NCI-H187 treated with DMSO at 0.1 percent for 48 hours (cell line): ENCODE measurements around the gene TEPSIN.

Experiments used
- DNase-seq: peaks from one replicate; lab custom pipeline; 2025; lab: John Stamatoyannopoulos, UW

The TEPSIN gene, protein sequence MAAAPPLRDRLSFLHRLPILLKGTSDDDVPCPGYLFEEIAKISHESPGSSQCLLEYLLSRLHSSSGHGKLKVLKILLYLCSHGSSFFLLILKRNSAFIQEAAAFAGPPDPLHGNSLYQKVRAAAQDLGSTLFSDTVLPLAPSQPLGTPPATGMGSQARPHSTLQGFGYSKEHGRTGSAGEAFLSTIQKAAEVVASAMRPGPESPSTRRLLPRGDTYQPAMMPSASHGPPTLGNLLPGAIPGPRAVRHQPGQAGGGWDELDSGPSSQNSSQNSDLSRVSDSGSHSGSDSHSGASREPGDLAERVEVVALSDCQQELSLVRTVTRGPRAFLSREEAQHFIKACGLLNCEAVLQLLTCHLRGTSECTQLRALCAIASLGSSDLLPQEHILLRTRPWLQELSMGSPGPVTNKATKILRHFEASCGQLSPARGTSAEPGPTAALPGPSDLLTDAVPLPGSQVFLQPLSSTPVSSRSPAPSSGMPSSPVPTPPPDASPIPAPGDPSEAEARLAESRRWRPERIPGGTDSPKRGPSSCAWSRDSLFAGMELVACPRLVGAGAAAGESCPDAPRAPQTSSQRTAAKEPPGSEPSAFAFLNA

DNA sequence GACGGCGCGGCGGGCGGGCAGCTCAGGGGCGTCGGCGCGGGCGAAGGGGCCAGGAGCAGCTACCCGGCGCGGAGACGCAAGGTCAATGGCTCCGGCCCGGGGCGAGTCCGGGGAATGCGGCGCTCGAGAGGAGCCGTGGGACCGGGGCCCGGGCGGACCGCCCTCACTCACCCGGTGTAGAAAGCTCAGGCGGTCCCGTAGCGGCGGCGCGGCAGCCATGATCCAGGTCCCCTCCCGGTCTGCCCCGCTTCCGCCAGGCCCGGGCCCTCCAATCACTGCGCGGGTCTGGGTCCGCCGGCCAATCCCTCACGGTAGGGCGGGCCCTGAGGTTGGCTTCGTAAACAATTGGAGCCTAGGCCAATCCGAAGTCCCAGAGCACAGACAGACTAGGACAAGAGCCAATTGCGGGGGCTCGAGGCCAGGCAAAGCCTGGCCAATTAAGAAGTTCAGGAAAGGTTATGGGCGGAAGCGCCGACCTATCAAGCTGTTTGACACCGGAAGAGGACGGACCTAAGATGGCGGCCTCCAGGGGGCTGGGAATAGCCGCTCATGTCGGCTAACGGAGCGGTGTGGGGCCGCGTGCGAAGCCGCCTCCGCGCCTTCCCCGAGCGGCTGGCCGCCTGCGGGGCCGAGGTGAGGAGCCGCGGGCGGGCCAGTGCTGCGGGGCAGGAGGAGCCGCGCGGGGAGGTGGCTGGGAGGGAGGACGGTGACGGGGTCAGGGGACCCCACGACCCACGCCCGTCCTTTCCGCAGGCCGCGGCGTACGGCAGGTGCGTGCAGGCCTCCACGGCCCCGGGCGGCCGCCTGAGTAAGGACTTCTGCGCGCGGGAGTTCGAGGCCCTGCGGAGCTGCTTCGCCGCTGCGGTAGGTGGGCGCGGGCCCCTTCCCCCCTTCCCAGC, at the start of gene TEPSIN, which contains the start of gene NDUFAF8:
Gene TEPSIN (minus strand): TSS at position 241 of the 899 bp plus-strand sequence. CDS start 22 bp downstream, at position 219.
Gene NDUFAF8 (plus strand): TSS at position 504 of the 899 bp plus-strand sequence. CDS start 46 bp downstream, at position 550.
- DNase-seq: peak; percentile 94

DNA sequence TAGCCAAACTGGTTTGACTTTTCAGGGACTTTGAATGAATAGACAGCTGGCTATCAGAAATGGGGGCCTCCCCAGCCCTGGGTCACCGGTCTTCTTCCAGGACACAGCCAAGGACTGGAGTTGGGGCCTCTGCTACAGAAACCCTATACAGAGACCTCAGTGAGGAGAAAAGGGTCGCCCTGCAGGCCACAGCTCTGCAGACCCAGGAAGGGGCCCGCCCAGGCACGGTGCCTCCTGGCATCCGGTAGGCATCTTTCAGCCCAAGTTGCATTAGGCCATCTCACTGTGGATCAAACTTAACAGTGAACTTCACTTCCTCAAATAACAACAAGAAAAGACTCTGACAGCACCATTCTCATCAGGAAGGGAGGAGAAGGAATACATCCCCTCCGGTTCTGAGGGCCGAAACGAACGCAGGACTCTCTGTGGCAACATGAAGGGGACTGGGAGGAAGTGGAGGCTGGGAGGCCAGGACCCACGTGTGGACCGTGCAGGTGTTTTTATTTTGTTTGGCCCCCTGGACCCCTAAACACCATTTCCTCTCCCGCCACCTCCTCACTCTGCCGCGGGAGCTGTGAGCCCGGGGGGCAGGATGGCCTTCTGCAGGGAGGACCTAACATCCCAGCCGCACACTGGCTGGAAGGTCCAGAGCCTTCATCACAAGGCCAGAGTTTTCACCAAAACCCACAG, 49.0 kb upstream of the TEPSIN start:
- no peak for DNase-seq

DNA sequence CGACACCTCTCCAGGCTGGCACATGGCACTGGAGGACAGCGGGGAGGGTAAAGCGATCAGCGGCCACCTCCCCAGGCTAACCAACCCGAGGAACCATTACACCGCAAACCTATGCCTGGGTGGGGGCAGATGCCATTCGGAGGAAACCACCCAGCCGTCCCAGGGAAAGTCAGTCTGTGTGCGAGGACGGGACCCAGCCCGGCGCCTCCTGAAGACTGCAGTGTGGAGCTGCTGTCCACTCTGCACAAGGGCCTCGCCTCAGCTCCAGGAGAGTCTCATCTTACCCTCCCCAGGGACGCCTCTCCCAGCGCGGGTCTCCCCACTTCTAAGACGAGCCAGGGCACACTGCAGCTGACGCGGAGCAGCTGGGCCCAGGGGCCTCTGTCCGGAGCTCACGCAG, 48.3 kb upstream of the TEPSIN start:
- no peak for DNase-seq

DNA sequence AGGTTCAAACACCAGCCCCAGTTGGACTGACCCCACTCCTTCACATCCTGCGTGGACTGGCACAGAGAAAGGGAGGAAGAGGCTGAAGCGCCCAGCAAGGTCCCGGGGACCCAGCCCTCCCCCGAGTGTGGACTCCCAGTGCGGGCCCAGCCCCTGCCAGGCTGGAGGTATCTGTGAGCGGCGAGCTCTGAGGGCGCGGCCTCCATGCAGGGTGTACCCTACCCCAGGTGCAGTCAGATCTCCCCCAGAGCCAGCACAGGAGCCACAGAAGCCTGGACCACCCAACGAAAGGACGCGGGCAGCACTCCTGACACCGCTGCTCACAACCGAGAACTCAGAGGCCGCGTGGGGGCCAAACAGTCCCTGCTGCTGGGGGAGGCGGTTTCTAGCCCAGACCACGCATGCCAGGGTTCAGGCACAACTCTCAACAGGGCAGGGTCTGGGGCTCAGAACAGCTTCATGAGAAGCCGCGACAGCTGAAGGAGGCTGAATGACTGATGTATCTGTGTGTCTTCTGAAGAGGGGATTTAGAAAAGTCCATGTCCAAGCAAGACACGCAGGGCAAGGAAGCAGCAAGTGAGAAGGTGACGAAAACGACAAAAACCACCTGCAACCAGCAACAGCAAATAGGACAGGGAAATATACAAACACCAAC, 47.8 kb upstream of the TEPSIN start:
- no peak for DNase-seq

DNA sequence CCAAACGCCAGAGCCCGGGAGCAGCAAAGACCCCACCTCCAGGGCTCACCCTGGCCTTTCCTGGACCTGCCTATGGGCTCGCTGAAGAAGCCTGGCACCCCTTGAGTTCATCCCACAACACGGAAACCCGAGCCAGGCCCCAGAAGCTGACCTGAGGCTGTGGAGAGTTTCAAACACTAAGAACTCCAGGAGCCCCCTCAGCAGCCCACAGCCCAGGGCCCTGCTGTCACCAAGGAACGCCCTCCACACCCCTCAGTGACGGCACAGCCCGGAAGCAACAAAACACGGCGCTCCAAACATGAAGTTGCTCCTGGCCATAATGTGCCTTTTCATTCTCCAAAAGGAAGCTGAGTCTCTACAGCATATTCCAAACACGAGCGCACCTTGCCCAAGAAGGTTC, 47.0 kb upstream of the TEPSIN start:
- no peak for DNase-seq

DNA sequence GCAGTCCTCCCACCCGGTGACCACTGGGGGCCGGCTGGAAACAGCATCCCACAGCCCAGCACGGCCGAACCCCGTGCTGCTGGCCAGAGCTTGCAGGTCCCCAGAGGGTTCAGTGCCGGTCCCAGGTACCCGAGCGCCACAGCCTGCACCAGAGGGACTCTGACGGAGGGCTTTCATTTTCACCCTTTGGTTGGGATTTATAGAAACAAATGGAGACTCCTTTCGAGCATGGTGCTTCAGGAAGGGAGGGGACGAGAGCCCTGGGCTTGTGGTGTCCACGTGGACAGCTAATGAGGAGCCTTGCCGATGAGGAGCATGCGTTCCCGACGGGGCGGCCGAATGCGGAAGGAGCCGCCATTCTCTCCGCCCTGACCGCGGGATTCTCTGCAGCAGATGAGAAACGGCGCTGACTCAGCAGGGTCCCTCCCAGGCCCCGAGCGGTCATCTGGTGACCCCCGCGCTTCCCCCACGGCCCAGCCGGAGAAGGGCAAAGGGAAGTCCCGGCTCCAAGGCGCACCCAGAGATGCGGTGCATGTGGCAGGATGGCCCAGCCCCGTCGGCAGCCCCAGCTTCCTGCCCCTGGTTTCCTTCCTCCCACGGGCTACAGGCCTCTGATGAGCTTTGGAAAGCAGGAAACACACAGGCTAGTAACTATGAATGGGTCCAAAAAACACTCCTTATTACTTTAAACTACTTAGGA, 46.5 kb upstream of the TEPSIN start:
- no peak for DNase-seq

DNA sequence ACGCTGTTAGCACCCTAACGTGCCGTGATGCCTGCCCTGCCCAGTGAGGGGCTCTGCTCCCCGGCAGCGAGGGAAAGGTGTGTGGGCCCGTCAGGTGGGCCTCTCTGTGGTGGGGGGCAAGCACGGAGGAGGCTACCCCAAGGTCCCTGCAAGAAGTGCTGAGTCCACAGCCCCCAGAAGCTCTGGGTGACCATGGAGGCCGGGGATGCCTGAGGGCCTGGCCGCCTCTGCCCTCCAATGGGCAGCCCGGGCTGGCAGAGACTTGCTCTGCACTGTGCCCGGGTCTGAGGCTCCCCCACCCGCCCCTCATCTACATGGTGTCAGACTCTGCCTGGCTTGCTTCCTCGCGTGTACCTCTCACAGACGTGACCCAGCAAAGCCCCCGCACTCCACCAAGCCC, 44.0 kb upstream of the TEPSIN start:
- no peak for DNase-seq

DNA sequence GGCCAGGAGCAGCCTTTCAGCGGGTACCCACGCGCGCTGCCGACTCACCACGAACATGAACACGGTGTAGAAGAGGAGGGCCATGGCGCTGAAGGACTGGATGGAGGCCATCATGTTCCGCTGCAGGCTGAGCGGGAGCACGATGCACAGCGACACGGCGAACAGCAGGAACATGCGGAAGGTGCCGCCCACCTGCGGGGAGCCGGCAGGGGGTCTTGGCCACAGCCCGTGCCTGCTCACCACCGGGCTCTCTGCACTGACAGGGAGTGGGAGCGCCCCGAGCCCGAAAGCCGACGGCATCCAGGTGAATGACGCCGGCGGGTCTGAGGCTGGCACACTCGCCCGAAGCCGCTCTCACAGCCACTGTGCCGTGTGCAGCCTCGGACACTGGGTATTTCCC, 43.3 kb upstream of the TEPSIN start:
- no peak for DNase-seq

DNA sequence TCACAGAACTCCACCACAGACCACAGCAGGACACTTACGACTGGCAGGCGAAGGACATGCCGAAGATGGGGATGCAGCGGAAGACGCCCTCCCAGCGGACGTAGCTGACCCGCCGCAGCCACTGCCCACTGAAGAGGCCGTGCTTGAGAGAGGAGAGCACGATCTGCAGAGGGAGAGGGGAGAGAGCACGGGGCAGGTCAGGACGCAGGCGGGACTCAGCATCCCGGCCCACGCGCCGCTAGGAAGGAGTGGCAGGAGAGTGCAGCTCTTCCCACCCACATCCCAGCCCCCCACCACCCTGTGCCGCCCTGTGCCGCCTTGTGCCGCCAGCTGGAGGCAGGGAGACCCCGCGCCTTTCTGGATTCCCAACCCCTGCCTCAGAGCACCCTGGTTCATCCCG, 41.7 kb upstream of the TEPSIN start:
- DNase-seq: no peak

DNA sequence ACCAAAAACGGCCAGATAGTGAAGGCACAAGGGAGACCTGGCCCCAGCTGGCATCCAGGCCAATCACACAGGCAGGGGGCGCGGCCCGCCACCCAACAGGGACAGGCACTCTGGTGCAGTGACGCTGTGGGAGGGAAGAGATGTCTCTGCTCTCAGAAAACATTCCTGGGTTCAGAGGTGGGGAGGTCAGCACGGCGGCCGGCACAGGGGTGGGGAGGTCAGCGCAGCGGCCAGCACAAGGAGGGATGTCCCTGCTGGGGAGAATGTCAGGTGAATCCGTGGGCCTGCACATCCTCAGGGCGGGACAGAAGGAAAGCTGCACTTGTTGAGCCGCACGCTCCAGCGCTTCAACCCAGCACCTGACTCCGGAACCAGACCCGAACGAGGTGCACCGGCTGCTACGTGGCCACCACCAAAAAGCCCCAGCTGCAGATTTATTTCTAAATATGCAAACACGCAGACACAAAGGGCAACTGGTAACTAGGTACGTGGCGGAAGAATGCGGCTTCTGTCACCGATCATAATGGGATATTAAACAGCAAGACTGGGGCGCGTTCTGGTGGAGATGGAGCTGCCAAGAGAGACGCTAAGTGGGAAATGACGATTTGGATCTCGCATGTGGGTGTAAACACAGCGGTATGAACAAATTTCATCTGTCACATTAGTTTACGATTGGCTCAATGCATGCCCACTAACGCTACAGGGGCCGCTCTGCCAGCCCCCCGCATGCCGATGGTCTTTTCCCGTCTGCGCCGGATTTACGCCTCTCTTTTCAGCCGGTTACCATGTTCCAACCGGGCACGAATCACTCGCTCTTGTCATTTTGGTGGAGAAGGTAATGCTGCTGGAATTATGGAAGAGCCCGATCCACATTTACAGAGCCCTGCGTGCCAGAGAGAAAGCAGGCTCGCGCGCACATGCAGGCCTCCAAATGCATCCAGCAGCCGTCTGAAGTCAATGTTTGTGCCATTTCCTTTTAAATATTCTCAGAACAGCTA, 40.7 kb upstream of the TEPSIN start:
- no peak for DNase-seq

DNA sequence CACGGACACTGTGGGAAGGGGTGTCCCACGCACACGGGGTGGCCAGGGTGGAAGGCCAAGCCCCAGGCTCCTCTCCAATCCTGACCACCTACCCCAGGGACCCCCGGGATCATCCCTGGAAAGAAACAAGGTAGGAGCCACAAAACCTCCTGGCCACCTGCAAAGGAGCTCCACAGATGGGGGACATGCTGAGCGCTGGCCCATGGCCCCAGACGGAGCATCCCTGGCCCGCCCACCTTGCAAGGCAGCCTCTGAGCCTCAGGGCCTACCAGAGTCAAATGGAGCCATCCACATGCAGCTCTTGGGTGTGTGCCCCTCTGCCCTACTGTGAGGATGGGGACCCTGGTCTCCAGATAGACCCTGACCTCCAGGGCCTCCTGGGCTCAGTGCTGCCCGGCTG, 40.0 kb upstream of the TEPSIN start:
- DNase-seq: no peak

DNA sequence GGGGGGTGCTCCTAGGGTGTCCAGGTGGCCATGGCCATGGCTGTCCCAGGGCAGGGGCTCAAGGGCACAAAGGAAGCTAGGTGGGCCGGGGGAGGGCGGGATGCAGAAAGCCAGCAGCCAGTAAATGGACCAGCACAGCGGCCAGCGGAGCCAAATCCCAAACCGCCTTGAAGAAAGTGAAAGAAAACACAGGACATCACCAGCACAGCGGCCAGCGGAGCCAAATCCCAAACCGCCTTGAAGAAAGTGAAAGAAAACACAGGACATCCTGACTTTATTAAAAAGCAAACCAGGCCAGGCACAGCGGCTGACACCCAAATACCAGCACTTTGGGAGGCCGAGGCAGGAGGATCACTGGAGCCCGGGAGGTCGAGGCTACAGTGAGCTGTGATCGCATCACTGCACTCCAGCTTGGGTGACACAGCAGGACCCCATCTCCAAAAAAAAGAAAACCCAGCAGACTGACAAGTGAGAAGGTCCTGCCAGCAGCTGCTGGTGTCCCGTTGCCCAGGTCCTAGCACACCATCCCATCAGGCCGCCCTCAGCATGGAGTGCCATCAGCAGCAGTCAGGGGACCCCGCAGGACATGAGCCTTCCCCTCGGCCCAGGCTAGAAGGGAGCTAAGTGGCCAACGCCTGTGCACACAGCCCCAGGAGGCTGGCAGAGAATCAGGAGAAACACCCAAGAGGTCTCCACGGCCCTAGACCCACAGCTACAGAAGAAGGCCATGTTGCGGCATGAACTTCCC, 39.3 kb upstream of the TEPSIN start:
- no peak for DNase-seq

DNA sequence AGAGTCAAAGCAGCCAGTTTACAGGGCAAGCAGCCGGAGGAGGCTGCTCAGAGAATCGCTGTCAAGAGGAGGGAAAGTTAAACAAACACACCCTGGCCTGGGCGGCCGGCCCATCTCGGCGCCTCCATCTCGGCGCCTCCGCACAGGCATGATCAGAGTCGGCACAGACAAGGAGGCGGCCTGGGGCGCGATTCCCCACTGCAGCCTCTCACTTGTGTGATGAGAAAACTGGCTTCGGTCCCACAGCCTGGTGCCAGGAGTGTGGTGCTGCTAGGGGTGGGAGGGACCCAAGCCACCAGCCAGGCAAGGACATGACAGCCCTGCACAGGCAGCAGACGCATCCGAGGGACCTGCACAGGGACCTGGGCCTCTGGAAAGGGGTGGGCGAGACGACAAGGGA, 38.6 kb upstream of the TEPSIN start:
- peak; percentile 15 for DNase-seq

DNA sequence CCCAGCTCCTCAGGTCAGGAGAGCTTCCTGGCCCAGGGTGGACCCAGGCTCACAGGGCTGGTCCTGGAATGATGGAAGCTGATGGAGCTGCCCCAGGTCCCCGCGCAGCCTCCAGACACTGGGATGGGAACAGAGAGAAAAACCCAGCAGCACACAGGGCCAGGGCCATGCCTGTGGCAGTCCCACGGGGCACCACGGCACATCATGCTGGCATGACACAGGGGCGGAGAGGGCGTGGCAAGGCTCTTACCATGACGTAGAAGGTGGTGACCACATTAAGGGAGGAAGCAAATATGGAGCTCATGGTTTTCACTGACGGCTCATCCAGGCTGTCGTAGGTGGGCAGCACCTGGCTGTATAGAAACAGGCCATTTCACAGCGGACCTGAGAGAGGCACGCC, 37.9 kb upstream of the TEPSIN start:
- no peak for DNase-seq

DNA sequence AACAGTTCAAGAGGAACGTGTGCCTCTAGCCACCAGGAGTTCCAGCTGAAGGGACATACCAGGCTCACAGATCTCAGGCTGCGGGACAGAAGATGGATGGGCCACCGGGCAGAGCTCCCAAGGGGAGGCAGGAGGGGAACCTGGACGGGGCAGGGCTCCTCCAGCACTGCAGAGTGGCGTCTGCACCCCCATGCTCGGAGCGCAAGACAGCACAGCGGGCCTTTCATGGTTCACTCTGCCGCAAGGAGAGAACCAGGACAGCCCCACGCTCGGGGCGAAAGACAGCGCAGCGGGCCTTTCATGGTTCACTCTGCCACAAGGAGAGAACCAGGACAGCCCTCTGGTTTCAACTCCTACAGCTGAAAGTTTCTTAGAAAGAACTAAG, 35.6 kb upstream of the TEPSIN start:
- no peak for DNase-seq

DNA sequence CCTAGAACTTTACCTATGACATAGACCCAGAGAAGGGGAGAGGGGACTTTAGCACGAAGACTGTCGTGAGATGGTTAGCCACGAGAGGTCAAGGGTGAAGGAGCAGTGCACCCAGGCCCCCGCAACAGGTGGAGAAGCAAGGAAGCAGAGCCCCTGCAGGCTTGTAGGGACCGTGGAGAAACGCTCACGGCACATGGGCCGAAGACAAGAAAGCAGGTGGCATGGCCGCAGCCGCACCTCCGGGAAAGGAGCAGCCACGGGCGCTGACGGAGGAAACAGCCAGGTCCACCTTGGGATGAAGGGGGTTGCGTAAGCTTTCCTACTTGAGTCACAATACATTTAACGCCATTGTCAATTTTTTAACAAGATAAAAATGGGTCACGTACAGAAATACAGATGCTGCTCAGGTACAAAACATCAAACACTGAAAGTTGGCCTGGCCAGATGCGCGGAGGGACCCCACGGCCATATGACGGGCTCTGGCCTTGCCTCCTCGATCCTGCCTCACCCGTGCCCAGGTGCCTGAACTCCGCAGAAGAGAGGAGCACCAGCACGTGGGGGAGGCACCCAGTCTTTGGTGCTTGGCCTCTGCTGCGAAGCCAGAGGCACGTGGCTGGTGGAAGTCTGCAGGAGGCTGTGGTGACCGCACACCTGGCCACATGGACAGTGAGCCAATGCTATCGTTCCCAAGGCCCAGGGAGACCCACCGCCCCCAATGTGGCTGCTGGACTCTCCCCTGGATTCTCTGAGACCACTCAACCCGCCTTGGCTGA, 35.0 kb upstream of the TEPSIN start:
- DNase-seq: no peak

DNA sequence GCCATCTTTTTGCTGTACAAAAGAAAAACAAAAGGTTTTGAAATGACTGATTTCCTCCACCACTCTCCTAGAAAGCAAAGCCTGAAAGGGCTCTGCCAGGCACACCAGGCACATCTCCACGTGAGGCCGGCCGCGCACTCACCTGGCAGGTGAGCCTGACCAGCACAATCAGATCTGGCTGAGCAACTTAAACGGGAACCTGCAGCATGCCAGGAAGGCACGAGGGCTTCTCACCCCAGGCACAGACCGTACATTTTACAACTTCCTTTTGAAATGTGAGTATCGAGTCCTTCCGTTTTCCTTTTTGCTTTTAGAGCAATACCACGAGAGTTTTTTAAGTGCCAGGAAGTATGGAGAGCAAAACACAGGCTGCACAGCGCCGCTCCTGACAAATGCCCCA, 33.8 kb upstream of the TEPSIN start:
- DNase-seq: no peak

DNA sequence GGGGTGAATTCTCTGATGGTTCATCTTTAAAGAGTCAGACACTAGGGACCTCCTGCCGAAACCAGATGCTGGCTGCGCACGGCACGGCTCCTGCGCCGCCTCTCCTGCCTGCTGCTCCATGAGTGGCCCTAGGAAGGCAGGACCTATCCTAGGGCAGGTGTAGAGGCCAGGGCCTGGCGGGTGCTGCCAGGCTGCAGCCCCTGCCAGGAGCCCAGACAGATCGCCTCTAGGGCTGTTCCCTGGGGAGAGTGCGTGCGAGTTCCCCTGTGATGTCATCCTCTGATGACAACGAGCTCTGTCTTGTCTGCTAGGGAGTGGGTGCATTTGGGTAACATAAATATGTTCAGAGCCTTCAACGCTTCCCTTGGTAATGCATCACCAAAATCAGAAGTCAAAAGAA, 32.4 kb upstream of the TEPSIN start:
- no peak for DNase-seq
